Hematopoietic multipotent progenitor cell treated with erythropoietin and hydrocortisone succinate and interleukin-3 and kit ligand, for 4 days (in vitro differentiated cells): ENCODE results near the gene TMTC2.
A peak's percentile ranks its signal among the peaks of the same experiment; 100 is the strongest.

Source experiments
- DNase-seq: peaks from one replicate; pipeline ENCODE4 v3.0.0-alpha.2; 2015

The TMTC2 gene

GRCh38 chr12:82686168-82687020 lies at the start of gene TMTC2:
Gene TMTC2, plus strand, starts transcription at chr12:82686906.
- DNase-seq, result peak; percentile 92

- DNase-seq, result no peak
Observed at GRCh38 chr12:82638324-82638723, 48.4 kb upstream of the TMTC2 start.

GRCh38 chr12:82644896-82645295 lies 41.8 kb upstream of the TMTC2 start:
- DNase-seq, result no peak

- DNase-seq, result no peak
Observed at GRCh38 chr12:82645414-82645813, 41.3 kb upstream of the TMTC2 start.

- DNase-seq, result no peak
Observed at GRCh38 chr12:82647853-82648252, 38.9 kb upstream of the TMTC2 start.

GRCh38 chr12:82648259-82648909 lies 38.3 kb upstream of the TMTC2 start:
- no peak for DNase-seq

- peak; percentile 33 for DNase-seq
Observed at GRCh38 chr12:82650627-82651337, 35.9 kb upstream of the TMTC2 start.

GRCh38 chr12:82651489-82651888 lies 35.2 kb upstream of the TMTC2 start:
- DNase-seq, result no peak

GRCh38 chr12:82652071-82652470 lies 34.6 kb upstream of the TMTC2 start:
- no peak for DNase-seq

- DNase-seq, result no peak
Observed at GRCh38 chr12:82655751-82656150, 31.0 kb upstream of the TMTC2 start.

GRCh38 chr12:82659343-82660207 lies 27.1 kb upstream of the TMTC2 start:
- no peak for DNase-seq

GRCh38 chr12:82660541-82661325 lies 26.0 kb upstream of the TMTC2 start:
- DNase-seq, result no peak

- no peak for DNase-seq
Observed at GRCh38 chr12:82663893-82664292, 22.8 kb upstream of the TMTC2 start.

GRCh38 chr12:82665142-82665923 lies 21.4 kb upstream of the TMTC2 start:
- no peak for DNase-seq

- DNase-seq, result no peak
Observed at GRCh38 chr12:82666830-82667229, 19.9 kb upstream of the TMTC2 start.

- no peak for DNase-seq
Observed at GRCh38 chr12:82671673-82672195, 15.0 kb upstream of the TMTC2 start.

GRCh38 chr12:82672811-82673495 lies 13.8 kb upstream of the TMTC2 start:
- DNase-seq, result no peak

- no peak for DNase-seq
Observed at GRCh38 chr12:82673698-82674097, 13.0 kb upstream of the TMTC2 start.

GRCh38 chr12:82675246-82675645 lies 11.5 kb upstream of the TMTC2 start:
- DNase-seq, result no peak

GRCh38 chr12:82682326-82682725 lies 4.4 kb upstream of the TMTC2 start:
- no peak for DNase-seq
